ENCODE measurements around the gene B3GALT4. TPM values are rescaled to one million over a fixed set of nuclear protein-coding genes. Genes with fewer than 3 reads are reported as not detected.

B3GALT4 gene, protein sequence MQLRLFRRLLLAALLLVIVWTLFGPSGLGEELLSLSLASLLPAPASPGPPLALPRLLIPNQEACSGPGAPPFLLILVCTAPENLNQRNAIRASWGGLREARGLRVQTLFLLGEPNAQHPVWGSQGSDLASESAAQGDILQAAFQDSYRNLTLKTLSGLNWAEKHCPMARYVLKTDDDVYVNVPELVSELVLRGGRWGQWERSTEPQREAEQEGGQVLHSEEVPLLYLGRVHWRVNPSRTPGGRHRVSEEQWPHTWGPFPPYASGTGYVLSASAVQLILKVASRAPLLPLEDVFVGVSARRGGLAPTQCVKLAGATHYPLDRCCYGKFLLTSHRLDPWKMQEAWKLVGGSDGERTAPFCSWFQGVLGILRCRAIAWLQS
- 3.4 and 16.2 TPM in 2 replicates for total RNA-seq (2014; rRNA removed; shearing (Covaris generic); ENCODE audit: low replicate concordance)

DNA sequence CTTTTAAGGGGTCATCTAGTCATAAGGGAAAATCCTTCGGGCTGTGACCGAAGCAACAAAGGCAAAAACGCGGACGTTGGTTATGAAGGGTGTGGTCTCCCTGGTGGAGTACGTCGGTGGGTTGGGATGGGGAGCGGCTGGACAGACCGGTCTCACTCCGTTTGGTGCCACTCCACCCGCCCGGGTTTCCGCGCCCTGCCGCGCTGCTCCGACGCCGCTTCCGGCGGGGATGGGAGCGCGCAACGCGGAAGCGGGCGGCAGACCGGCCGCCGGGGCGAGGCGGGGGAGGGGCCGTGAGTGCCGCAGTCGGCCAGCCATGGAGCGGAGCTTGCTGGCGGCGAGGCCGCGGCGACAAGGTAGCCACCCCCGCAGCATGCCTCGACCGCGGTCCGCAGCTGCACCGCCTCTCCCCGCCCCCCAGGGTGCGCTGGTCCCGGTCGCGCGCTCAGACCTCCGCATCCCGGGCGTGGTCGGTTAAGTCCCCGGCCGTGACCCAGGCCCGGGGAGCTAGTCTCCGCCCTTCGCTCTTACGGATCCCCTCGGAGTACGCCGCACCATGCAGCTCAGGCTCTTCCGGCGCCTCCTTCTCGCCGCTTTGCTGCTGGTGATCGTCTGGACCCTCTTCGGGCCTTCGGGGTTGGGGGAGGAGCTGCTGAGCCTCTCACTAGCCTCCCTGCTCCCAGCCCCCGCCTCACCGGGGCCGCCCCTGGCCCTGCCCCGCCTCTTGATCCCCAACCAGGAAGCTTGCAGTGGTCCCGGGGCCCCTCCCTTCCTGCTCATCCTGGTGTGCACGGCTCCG, at the start of gene B3GALT4:
Gene B3GALT4 (plus strand): TSS at position 260 of the 799 bp plus-strand sequence. CDS start 297 bp downstream, at position 557.
- Histone ChIP-seq H3K27me3 (ENCODE audit: low read length) (no peaks in the 10 kb centered on the region), H3K4me1 (ENCODE audit: low read length) (peaks cover 66% of the 10 kb centered on the region), H3K4me2 (ENCODE audit: low read depth, low read length, poor library complexity, severe bottlenecking) (peak within 1 kb of the TSS; percentile 90), H3K9me2 (replicated peaks; ENCODE audit: insufficient read depth, low read length) (no peaks in the 10 kb centered on the region), H3K9me3 (ENCODE audit: low read length) (no peaks in the 10 kb centered on the region), H3K9ac (ENCODE audit: low read length) (peak within 1 kb of the TSS; percentile 91), H3K79me2 (ENCODE audit: low read length) (peaks cover 31% of the 10 kb centered on the region), H3K4me3 (ENCODE audit: low read length) (peak within 1 kb of the TSS; percentile 80), H4K20me1 (ENCODE audit: insufficient read depth, low read depth, low read length) (peaks cover 40% of the 10 kb centered on the region), H3K36me3 (ENCODE audit: insufficient read depth, low read length) (peaks cover 43% of the 10 kb centered on the region), H3K27ac (ENCODE audit: low read length) (peak within 1 kb of the TSS; percentile 93), H2AFZ (ENCODE audit: low read length) (no peak within 1 kb of the TSS)
- DNase-seq, result peak; percentile 95

DNA sequence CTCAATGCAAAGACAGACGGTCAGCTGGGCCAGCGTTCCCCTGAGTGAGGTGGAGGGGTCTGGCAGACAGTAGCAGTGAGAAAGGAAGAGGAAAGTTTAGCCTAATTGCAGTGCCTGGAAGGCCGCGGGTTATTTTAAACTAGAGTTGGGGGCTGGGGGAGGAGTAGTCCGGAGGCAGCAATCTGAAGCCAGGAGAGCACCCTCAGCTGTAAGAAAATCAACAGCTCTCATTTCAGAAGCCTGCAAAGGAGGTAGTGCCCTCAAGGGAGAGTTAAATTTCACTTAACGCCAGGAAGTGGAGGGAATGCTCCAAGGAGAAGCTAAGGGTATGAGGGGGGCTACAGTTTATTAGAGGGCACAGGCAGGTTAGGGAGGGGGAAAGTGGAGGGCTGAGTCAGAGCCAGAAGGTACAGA, 41.7 kb upstream of the B3GALT4 start:
- no peaks in the 10 kb centered on the region for H3K27me3 ChIP-seq (ENCODE audit: low read length)
- H3K27ac ChIP-seq (ENCODE audit: low read length), result no peak overlapping the region
- no peak for DNase-seq

DNA sequence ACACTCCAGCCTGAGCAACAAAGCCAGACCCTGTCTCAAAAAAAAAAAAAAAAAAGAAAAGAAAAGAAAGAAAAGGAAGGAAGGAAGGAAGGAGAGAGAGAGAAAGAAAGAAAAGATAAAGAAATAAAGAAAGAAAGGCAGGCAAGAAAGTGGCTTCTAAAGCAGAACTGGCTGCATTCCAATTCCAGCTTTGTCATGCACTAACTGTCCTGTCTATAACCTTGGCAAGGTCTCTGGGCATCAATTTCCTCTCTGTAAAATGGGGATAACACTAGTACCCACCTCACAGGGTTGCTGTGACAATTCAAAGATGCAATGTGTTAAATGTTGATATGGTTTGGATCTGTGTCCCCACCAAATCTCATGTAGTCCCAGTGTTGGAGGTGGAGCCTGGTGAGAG, 40.6 kb upstream of the B3GALT4 start:
- Histone ChIP-seq H3K79me2 (ENCODE audit: low read length) (no peaks in the 10 kb centered on the region), H3K27me3 (ENCODE audit: low read length) (no peaks in the 10 kb centered on the region), H3K36me3 (ENCODE audit: insufficient read depth, low read length) (no peaks in the 10 kb centered on the region), H2AFZ (ENCODE audit: low read length) (no peak overlapping the region), H3K4me1 (ENCODE audit: low read length) (no peaks in the 10 kb centered on the region), H3K4me3 (ENCODE audit: low read length) (no peak overlapping the region), H3K27ac (ENCODE audit: low read length) (no peak overlapping the region), H3K9me2 (replicated peaks; ENCODE audit: insufficient read depth, low read length) (no peaks in the 10 kb centered on the region), H3K9ac (ENCODE audit: low read length) (no peak overlapping the region), H3K9me3 (ENCODE audit: low read length) (no peaks in the 10 kb centered on the region), H3K4me2 (ENCODE audit: low read depth, low read length, poor library complexity, severe bottlenecking) (no peak overlapping the region), H4K20me1 (ENCODE audit: insufficient read depth, low read depth, low read length) (no peaks in the 10 kb centered on the region)
- DNase-seq, result no peak

More for the DNA sequence above, 41.7 kb upstream of the B3GALT4 start:
- no peaks in the 10 kb centered on the region for H3K9me2 ChIP-seq (replicated peaks; ENCODE audit: insufficient read depth, low read length)
- no peaks in the 10 kb centered on the region for H3K79me2 ChIP-seq (ENCODE audit: low read length)
- no peaks in the 10 kb centered on the region for H3K36me3 ChIP-seq (ENCODE audit: insufficient read depth, low read length)
- no peak overlapping the region for H3K4me2 ChIP-seq (ENCODE audit: low read depth, low read length, poor library complexity, severe bottlenecking)
- H2AFZ ChIP-seq (ENCODE audit: low read length), result no peak overlapping the region
- H3K9me3 ChIP-seq (ENCODE audit: low read length), result no peaks in the 10 kb centered on the region
- H3K4me3 ChIP-seq (ENCODE audit: low read length), result no peak overlapping the region
- H4K20me1 ChIP-seq (ENCODE audit: insufficient read depth, low read depth, low read length), result no peaks in the 10 kb centered on the region
- no peak overlapping the region for H3K9ac ChIP-seq (ENCODE audit: low read length)
- H3K4me1 ChIP-seq (ENCODE audit: low read length), result no peaks in the 10 kb centered on the region

DNA sequence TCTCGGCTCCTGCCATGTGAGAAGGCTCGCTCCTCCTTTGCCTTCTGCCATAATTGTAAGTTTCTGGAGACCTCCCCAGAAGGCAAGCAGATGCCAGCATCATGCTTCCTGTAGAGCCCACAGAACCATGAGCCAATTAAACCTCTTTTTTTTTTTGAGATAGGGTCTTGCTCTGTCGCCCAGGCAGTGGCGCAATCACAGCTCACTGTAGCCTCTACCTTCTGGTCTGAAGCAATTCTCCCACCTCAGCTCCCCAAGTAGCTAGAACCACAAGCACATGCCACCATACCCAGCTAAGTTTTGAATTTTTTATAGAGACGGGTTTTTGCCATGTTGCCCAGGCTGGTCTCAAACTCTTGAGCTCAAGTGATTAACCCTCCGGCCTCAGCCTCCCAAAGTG, 40.1 kb upstream of the B3GALT4 start:
- Histone ChIP-seq H3K27ac (ENCODE audit: low read length) (no peak overlapping the region), H3K9me2 (replicated peaks; ENCODE audit: insufficient read depth, low read length) (no peaks in the 10 kb centered on the region), H2AFZ (ENCODE audit: low read length) (no peak overlapping the region), H3K4me1 (ENCODE audit: low read length) (no peaks in the 10 kb centered on the region), H4K20me1 (ENCODE audit: insufficient read depth, low read depth, low read length) (no peaks in the 10 kb centered on the region), H3K4me2 (ENCODE audit: low read depth, low read length, poor library complexity, severe bottlenecking) (no peak overlapping the region), H3K36me3 (ENCODE audit: insufficient read depth, low read length) (no peaks in the 10 kb centered on the region), H3K9ac (ENCODE audit: low read length) (no peak overlapping the region), H3K9me3 (ENCODE audit: low read length) (no peaks in the 10 kb centered on the region), H3K27me3 (ENCODE audit: low read length) (no peaks in the 10 kb centered on the region), H3K4me3 (ENCODE audit: low read length) (no peak overlapping the region), H3K79me2 (ENCODE audit: low read length) (no peaks in the 10 kb centered on the region)
- DNase-seq, result no peak

DNA sequence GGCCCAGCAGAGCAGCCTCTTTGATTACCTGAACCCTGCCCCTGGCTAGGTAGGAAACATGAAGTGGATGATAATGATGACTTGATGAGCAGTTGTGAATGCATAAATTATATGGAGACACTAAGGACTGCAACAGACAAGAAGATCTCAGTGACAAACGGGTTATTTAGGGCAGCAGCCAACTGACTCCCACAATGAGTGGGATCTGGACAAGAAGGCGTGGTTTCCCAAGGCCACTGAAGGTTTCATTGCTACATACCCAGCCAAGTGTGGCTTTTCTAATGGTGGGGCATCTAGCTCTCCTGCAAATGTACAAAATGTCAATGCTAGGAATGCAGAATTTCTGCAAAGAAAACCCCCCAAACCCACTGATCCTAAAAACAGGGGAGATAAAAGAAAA, 39.2 kb upstream of the B3GALT4 start:
- no peaks in the 10 kb centered on the region for H3K79me2 ChIP-seq (ENCODE audit: low read length)
- H3K4me1 ChIP-seq (ENCODE audit: low read length), result no peaks in the 10 kb centered on the region
- no peak overlapping the region for H3K27ac ChIP-seq (ENCODE audit: low read length)
- H3K9me2 ChIP-seq (replicated peaks; ENCODE audit: insufficient read depth, low read length), result no peaks in the 10 kb centered on the region
- no peaks in the 10 kb centered on the region for H3K9me3 ChIP-seq (ENCODE audit: low read length)
- no peak overlapping the region for H3K4me3 ChIP-seq (ENCODE audit: low read length)
- no peaks in the 10 kb centered on the region for H3K36me3 ChIP-seq (ENCODE audit: insufficient read depth, low read length)
- H3K4me2 ChIP-seq (ENCODE audit: low read depth, low read length, poor library complexity, severe bottlenecking), result no peak overlapping the region
- H3K9ac ChIP-seq (ENCODE audit: low read length), result no peak overlapping the region
- H2AFZ ChIP-seq (ENCODE audit: low read length), result no peak overlapping the region
- H3K27me3 ChIP-seq (ENCODE audit: low read length), result no peaks in the 10 kb centered on the region
- H4K20me1 ChIP-seq (ENCODE audit: insufficient read depth, low read depth, low read length), result no peaks in the 10 kb centered on the region
- DNase-seq, result no peak

DNA sequence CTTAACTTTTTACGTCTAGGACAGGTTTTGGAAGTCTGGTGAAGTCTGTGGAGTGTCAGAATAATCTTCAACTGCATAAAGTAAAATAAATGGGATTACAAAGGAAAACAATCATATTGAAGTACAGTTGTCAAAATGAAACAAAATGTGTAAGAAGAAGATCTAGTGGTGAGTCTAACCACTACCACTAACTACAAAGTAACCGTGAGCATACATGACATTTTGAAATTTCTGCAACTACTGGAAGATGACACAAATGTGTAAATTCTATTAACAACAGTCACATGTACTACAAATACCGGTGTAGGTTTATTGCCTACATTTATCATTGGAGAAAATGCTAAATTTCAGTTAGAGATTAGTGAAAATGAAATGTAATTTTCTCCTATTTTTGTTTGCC, 35.0 kb upstream of the B3GALT4 start:
- no peak for DNase-seq
- Histone ChIP-seq H3K79me2 (ENCODE audit: low read length) (no peaks in the 10 kb centered on the region), H3K27ac (ENCODE audit: low read length) (no peak overlapping the region), H2AFZ (ENCODE audit: low read length) (no peak overlapping the region), H3K27me3 (ENCODE audit: low read length) (no peaks in the 10 kb centered on the region), H3K36me3 (ENCODE audit: insufficient read depth, low read length) (no peaks in the 10 kb centered on the region), H3K9ac (ENCODE audit: low read length) (no peak overlapping the region), H3K4me2 (ENCODE audit: low read depth, low read length, poor library complexity, severe bottlenecking) (no peak overlapping the region), H3K4me1 (ENCODE audit: low read length) (no peaks in the 10 kb centered on the region), H3K9me3 (ENCODE audit: low read length) (no peaks in the 10 kb centered on the region), H3K4me3 (ENCODE audit: low read length) (no peak overlapping the region), H3K9me2 (replicated peaks; ENCODE audit: insufficient read depth, low read length) (no peaks in the 10 kb centered on the region), H4K20me1 (ENCODE audit: insufficient read depth, low read depth, low read length) (no peaks in the 10 kb centered on the region)

DNA sequence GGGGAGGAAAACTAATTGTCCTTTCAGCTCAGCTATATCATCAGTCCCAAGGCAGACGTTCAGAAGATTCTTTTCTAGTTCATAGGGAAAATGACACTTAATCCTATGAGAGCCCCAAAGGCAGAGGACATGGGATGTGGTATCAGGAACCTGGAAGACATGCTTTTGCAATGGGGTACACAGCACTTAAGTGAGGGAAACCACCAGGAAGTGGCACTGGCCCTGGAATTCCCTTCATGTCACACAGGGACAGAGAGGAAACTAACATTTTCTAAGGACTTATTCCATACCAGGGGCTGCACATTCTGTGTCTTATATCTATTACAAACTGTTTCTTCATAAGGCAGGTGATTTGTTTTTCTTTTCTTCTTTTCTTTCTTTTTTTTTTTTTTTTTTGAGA, 33.4 kb upstream of the B3GALT4 start:
- no peak overlapping the region for H3K4me2 ChIP-seq (ENCODE audit: low read depth, low read length, poor library complexity, severe bottlenecking)
- H3K79me2 ChIP-seq (ENCODE audit: low read length), result no peaks in the 10 kb centered on the region
- no peaks in the 10 kb centered on the region for H3K9me2 ChIP-seq (replicated peaks; ENCODE audit: insufficient read depth, low read length)
- no peaks in the 10 kb centered on the region for H3K36me3 ChIP-seq (ENCODE audit: insufficient read depth, low read length)
- no peaks in the 10 kb centered on the region for H3K27me3 ChIP-seq (ENCODE audit: low read length)
- no peak for DNase-seq
- H4K20me1 ChIP-seq (ENCODE audit: insufficient read depth, low read depth, low read length), result no peaks in the 10 kb centered on the region
- no peak overlapping the region for H2AFZ ChIP-seq (ENCODE audit: low read length)
- H3K4me3 ChIP-seq (ENCODE audit: low read length), result no peak overlapping the region
- H3K9ac ChIP-seq (ENCODE audit: low read length), result no peak overlapping the region
- H3K4me1 ChIP-seq (ENCODE audit: low read length), result peaks cover 7% of the 10 kb centered on the region
- H3K9me3 ChIP-seq (ENCODE audit: low read length), result no peaks in the 10 kb centered on the region
- H3K27ac ChIP-seq (ENCODE audit: low read length), result no peak overlapping the region

DNA sequence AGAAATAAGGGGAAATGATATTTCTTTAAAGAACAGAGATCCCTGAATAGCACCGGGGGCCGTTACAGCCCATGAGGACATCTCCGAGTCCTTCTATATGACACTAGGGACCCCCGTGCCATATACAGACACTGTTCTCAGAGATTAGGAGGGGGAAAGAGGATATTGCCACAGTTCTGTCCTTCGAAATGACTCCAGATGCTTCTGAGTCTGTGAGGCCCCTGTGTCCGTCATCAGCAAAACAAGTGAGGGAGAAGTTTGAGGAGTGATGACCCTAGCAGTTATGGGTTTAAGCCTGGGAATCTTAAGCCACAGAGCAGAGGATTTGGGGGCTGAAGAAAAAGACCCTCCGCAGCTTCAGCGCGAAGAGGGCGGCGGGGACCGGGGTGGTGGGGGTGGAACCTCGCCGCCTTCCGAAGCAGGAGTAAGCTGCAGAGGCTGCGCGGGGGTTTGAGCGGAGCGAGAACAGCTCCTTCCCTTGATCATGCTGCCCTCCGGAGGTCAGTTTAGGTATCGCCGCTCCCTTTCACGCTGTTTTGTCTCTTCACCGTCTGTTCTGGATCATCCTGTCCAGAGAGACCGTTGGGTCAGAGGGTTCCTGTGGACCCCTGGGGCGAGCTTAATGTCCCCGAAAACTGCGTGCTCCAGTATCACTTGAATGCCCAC, 28.8 kb upstream of the B3GALT4 start:
- Histone ChIP-seq H2AFZ (ENCODE audit: low read length) (peak overlapping the region; percentile 100), H3K27me3 (ENCODE audit: low read length) (no peaks in the 10 kb centered on the region), H4K20me1 (ENCODE audit: insufficient read depth, low read depth, low read length) (no peaks in the 10 kb centered on the region), H3K36me3 (ENCODE audit: insufficient read depth, low read length) (peaks cover 7% of the 10 kb centered on the region; the same call in 1 of the 2 replicates), H3K79me2 (ENCODE audit: low read length) (peaks cover 17% of the 10 kb centered on the region), H3K4me2 (ENCODE audit: low read depth, low read length, poor library complexity, severe bottlenecking) (peak overlapping the region; percentile 94), H3K9ac (ENCODE audit: low read length) (peak overlapping the region; percentile 73), H3K9me3 (ENCODE audit: low read length) (no peaks in the 10 kb centered on the region), H3K4me1 (ENCODE audit: low read length) (peaks cover 24% of the 10 kb centered on the region), H3K9me2 (replicated peaks; ENCODE audit: insufficient read depth, low read length) (no peaks in the 10 kb centered on the region), H3K27ac (ENCODE audit: low read length) (peak overlapping the region; percentile 42), H3K4me3 (ENCODE audit: low read length) (peak overlapping the region; percentile 73)
- DNase-seq, result peak; percentile 96
